HCEC 1CT (cell line): ENCODE data around the gene FAM234A.

ENCODE experiments used
- DNase-seq: peaks from one replicate; pipeline ENCODE4 v3.0.0-alpha.2; 2017

FAM234A gene

DNA sequence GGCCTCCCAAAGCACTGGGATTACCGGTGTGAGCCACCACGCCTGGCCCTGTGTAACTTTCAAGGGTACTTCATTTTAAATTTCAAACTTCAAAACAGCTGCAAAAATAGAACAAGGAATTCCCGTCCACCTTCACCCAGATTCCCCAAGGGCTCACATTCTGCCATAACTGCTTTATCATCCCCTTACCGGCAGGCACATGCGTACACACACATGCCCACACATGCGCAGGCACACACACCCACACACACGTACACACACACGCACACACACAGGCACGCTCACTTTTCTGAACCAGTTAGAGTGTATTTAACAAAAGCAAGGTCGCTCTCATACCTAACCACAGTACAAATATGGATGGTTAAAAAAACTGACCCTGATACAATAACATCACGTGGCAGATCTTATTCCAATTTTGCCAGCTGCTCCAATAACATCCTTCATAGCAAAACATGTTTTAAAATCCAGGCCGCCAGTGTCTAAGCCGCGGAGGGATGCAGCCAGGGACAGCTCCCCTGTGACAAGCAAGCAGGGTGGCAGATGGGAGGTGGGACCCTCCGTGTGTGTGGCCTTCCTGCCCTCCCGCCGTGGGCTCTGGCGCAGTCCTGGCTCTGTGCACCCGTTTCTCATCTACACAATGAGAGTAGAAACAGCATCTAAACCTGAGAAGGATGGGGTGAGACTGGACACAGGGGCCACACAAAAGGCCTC, 71.5 kb downstream of the FAM234A start:
- DNase-seq: no peak

GRCh38 chr16:306911-307370, 72.3 kb downstream of the FAM234A start:
- DNase-seq: no peak

DNA sequence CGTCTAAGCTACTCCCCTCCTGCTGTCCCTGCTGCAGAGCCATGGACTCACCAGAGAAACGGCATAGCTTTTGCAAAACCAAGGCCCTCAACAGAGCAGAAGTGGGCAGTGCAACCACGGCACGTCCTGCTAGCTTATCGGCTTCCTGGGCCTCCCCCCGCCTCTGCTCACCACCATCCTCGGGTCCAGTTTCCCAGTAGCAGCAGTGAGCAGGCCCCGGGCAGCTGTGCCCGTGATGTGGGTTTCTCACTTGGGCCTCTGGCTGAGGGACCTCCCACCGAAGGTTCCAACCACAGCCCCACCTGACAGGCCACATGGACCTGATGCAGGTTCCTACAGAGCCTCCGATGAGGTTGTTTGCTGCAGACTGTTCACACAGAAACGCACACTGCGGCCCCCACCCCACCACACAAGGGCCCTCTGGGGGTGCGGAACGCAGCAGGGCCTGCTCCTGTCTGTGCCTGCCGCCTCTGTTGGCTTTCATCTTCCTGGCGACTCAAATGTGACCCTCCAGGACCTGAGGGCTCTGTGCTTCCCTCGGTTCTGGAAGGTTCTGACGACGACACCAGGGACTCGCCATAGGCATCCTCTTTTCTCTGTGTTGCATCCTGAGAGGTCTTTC, 73.2 kb downstream of the FAM234A start:
- no peak for DNase-seq

DNA sequence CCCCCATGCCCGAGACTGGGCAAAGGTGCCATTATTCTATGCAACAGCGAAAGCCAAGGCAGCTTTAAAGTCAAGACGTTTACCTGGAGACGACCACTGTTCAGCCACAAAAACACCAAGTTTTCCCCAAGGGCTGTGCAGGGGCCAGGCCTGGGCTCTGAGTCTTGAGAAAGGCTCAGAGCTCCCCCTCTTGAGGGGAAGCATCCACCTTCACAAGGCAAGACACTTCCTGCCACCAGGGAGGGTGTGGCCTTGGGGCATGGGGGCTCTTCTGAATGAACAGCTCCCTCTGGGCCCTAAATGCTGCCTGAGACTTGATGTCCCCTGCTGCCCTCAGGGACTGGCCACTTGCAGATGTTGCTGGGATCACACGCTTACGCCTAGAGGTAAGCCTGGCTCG, 74.9 kb downstream of the FAM234A start:
- no peak for DNase-seq

DNA sequence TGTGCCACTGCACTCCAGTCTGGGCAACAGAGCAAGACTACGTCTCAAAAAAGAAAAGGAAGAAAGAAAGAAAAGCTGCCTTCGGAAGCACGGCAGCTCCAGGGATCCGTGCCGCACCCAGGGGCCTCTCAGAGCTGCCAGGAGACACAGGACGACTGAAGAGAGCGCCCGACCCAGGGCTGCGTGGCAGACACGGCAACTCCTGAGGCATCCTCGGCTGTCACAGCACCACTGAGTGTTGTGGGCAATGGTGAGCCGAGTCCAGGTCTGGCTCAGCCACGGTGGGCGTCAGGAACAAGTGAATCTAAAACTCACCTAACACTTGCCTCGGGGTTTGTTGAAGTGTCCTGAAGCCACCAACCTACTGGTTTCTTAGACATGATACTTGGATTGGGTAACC, 77.1 kb downstream of the FAM234A start:
- no peak for DNase-seq

DNA sequence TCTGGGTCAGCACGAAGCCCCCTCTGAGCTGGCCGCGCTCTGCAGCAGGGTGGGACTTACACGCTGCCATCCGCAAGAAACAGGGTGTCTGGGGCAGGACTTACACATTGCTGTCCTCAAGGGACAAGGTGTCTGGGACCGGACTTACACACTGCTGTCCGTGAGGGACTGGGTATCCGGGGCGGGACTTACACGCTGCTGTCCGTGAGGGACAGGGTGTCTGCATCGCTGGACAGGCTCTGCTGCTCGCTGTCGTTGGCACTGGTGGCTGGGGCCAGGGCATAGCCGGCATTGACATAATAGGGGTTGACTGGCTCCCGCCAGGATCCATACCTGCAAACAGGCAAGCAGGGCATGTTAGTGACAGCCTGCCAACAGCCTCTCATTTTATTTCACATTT, 79.7 kb downstream of the FAM234A start:
- DNase-seq: no peak

DNA sequence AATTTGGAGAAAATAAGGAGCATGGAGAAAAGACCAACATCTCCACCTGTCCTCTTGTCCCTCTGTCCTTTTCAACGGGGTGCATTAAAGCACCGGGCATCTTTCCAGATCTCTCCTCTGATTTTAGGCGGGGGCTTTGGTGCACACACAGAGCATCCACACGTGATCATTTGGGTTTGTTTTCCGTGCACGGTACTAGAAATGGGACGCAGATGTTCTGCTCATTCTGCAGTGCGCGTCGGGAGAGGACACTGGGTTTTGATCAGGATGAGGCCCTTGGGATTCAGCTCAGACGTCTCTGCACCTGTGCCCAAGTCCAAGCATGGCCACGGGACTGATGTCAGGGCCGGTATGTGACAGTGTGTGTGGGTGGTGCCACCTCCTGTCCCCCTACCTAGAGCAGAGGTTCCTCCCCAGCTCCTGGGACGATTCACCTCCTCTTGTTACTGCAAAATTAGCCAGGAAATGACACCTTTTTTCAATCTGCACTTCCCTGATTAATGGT, 80.2 kb downstream of the FAM234A start:
- DNase-seq: no peak
